Measurements from ENCODE around the gene KCNQ1. TPM values are rescaled to one million over a fixed set of nuclear protein-coding genes. Genes with fewer than 3 reads are reported as not detected.

Gene KCNQ1
- total RNA-seq, 1 donor from 2014 or later, result 0.16 TPM

DNA sequence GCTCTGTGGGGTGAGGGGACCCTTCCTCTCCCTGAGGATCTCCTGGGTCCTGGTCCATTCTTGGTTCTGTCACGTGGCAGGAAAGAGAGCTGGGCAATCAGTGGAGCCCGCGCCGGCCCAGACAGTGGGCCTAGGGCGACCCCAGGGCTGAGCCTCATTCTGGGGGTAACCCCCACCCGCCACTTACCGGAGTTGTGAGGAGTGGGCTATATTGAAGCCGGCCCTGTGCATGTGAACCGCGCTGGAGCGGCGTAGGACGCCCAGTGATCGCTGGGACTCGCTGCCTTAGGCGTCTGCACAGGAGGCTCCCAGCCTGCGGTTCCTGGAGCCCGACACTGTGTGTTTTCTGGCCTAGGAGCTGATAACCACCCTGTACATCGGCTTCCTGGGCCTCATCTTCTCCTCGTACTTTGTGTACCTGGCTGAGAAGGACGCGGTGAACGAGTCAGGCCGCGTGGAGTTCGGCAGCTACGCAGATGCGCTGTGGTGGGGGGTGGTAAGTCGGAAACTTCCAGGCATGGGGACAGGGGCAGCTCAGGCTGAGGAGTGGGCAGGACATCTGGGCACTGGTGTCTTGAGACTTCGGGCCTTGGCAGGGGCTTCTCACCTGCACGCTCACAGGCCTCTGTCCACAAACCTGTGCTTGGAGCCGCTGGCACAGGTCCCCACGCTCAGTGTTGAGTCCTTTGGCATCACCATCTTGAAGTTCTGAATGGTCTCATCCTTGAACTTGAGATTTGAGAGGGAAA lies 127.9 kb downstream of the KCNQ1 start:
- no peak for DNase-seq (ENCODE audit: extremely low spot score, unreplicated experiment)
- TF ChIP-seq, protein P1, sequence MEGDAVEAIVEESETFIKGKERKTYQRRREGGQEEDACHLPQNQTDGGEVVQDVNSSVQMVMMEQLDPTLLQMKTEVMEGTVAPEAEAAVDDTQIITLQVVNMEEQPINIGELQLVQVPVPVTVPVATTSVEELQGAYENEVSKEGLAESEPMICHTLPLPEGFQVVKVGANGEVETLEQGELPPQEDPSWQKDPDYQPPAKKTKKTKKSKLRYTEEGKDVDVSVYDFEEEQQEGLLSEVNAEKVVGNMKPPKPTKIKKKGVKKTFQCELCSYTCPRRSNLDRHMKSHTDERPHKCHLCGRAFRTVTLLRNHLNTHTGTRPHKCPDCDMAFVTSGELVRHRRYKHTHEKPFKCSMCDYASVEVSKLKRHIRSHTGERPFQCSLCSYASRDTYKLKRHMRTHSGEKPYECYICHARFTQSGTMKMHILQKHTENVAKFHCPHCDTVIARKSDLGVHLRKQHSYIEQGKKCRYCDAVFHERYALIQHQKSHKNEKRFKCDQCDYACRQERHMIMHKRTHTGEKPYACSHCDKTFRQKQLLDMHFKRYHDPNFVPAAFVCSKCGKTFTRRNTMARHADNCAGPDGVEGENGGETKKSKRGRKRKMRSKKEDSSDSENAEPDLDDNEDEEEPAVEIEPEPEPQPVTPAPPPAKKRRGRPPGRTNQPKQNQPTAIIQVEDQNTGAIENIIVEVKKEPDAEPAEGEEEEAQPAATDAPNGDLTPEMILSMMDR (IDR thresholded peaks at IDR 0.05), result no peak
- Mint-ChIP-seq H3K27me3 (ENCODE audit: unreplicated experiment) (no peaks in the 10 kb centered on the region), H3K4me1 (ENCODE audit: unreplicated experiment) (no peaks in the 10 kb centered on the region), H3K27ac (ENCODE audit: unreplicated experiment) (no peak overlapping the region), H3K9me3 (ENCODE audit: unreplicated experiment) (no peaks in the 10 kb centered on the region), H3K36me3 (ENCODE audit: unreplicated experiment) (no peaks in the 10 kb centered on the region), H3K4me3 (ENCODE audit: unreplicated experiment) (no peak overlapping the region)

DNA sequence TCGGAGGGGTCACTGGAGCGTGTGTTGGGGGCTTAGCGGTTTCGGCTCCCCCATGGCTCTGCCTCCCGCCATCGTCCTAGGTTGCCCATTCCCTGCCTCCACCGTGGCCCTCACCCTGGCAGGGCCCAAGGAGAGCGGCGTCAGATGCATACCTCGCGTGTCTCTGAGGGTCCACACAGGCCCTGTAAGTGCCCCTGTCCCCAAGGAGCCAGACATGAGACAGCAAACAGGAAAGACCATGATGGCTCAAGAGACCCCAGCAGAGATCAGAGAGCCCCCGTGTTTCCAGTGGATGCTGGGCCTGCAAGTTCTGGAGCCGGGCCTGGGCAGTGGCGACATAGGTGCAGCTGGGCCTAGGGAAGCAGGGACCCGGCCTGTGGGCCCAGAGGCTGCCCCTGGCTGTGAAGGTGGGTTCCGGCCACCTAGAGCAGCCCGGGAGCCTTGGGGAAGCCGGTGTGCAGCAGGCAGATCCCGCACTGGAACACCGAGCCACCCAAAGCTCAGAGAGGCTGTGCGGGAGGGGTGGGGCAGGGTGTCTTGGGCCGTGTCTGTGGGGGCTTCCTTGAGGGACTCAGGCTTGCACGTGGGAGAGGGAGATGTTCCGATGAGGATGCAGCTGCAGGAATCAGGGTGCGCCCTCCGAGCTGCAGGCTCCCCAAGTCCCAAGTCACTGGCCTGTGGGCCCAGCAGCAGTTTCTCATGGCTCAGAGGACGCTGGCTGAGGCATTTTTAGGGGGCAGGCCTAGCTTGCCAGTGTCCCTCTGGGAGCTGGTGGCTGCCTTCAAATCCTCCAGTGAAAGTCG lies 128.6 kb downstream of the KCNQ1 start:
- no peaks in the 10 kb centered on the region for H3K27me3 Mint-ChIP-seq (ENCODE audit: unreplicated experiment)
- H3K36me3 Mint-ChIP-seq (ENCODE audit: unreplicated experiment), result no peaks in the 10 kb centered on the region
- H3K9me3 Mint-ChIP-seq (ENCODE audit: unreplicated experiment), result no peaks in the 10 kb centered on the region
- no peak for DNase-seq (ENCODE audit: extremely low spot score, unreplicated experiment)
- H3K4me1 Mint-ChIP-seq (ENCODE audit: unreplicated experiment), result no peaks in the 10 kb centered on the region
- H3K27ac Mint-ChIP-seq (ENCODE audit: unreplicated experiment), result no peak overlapping the region
- TF ChIP-seq, protein P1 (IDR thresholded peaks at IDR 0.05), result no peak
- H3K4me3 Mint-ChIP-seq (ENCODE audit: unreplicated experiment), result no peak overlapping the region

DNA sequence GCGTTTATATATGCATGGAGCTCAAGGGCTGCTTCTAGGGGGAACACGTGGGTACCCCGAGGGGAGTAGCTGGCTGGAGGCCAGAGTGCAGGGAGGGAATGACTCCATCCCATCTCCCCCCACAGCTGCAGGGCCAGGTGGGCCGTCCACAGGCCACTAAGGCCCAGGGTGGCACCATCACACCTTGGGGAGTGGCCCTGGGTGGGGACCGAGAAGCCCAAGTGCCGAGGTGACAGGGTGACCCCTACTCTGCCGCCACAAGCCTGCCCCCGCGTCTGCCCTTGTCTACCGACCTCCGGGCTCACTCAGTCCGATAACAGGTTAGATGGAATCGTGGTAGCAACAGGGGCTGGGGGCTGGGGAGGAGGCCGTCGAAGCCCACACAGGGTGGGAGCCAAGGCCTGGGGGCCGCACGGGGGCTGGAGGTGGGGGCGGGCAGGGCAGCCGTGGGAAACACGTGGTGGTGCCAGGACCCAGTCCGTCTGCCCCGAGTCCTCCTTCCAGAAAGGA lies 129.3 kb downstream of the KCNQ1 start:
- Mint-ChIP-seq H3K9me3 (ENCODE audit: unreplicated experiment) (no peaks in the 10 kb centered on the region), H3K4me1 (ENCODE audit: unreplicated experiment) (peaks cover 4% of the 10 kb centered on the region), H3K4me3 (ENCODE audit: unreplicated experiment) (no peak overlapping the region), H3K36me3 (ENCODE audit: unreplicated experiment) (no peaks in the 10 kb centered on the region), H3K27me3 (ENCODE audit: unreplicated experiment) (no peaks in the 10 kb centered on the region), H3K27ac (ENCODE audit: unreplicated experiment) (no peak overlapping the region)
- no peak for DNase-seq (ENCODE audit: extremely low spot score, unreplicated experiment)
- TF ChIP-seq, protein P1 (IDR thresholded peaks at IDR 0.05), result no peak

DNA sequence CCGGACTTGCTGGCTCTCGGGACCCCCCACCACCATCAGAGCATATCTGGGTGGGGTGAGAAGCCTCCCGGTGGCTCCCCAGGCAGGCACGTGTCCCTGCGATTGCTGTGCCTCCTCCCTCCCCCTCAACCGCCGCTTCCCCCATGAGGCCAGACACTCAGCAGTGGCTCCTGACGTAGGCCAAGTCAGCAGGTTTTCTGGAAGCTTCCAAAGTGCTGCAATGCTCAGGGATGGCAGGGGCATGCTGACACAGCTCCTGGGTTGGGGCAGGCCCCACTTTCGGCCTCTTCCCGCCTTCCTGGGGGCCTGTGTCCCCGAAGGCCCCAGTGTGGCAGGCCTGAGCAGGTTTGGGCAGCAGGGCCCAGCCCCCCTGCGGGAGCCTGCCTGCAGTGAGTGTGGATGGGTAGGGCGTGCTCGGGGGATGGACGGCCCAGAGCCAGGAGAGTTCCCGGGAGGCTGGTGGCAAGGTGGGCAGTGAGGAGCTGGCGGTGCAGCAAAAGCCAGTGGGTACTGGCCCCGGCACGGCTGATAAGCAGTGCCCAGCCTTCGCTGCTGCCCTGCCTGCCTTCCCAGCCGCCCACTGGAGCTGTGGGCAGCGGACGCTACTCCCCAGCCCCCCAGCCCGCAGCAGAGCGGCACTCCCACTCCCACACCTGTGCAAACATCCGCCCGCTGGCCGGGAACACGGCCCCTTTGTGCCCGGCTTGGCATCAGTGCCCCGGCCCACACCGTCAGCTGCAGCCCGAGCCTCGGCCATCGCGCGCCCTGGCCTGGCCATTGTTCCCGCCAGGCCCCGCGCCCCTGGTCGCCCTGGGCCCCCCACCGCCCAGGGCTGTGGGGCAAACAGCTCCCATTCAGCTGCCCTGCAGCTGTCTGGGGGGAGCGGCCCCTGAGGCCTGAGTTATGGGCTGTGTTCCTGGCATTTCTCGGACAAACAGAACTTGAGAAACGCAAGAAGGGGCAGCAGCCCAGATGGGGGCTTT lies 130.0 kb downstream of the KCNQ1 start:
- Mint-ChIP-seq H3K9me3 (ENCODE audit: unreplicated experiment) (no peaks in the 10 kb centered on the region), H3K27ac (ENCODE audit: unreplicated experiment) (no peak overlapping the region), H3K36me3 (ENCODE audit: unreplicated experiment) (no peaks in the 10 kb centered on the region), H3K4me1 (ENCODE audit: unreplicated experiment) (peaks cover 8% of the 10 kb centered on the region), H3K27me3 (ENCODE audit: unreplicated experiment) (no peaks in the 10 kb centered on the region), H3K4me3 (ENCODE audit: unreplicated experiment) (no peak overlapping the region)
- DNase-seq (ENCODE audit: extremely low spot score, unreplicated experiment), result no peak
- TF ChIP-seq, protein P1 (IDR thresholded peaks at IDR 0.05), result no peak

Data from osteocyte (in vitro differentiated cells).